OCI-LY3 (cell line): ENCODE results near the gene OPHN1.

Experiments used
- CTCF ChIP-seq: fragments of 200-600, 300-600 bp; sonication (generic); IDR thresholded peaks from 2 replicates; pipeline ENCODE4 v1.5.1; 2014; ENCODE audit warnings: antibody characterized with exemption, low read length, low read depth
- EZH2phosphoT487 ChIP-seq: fragments of 200-600 bp; shearing (Covaris generic); IDR thresholded peaks from 2 replicates; pipeline ENCODE4 v1.6.1; 2018; ENCODE audit warnings: antibody characterized with exemption, mixed run types, low read depth

- TF ChIP-seq CTCF (no peak), EZH2phosphoT487 (no peak)
Observed at GRCh38 chrX:68411729-68412128, 21.6 kb downstream of the OPHN1 start.
